Mucosa of rectum (tissue), 2 donors: Measurements from ENCODE around the gene CENPI.
A peak's percentile ranks its signal among the peaks of the same experiment; 100 is the strongest.

Experiments used
- H3K27ac ChIP-seq, 2 donors: one replicate each; pipeline ENCODE4 v1.7.0; 2013; ENCODE audit warnings: inconsistent platforms in 2 of 2, low read depth in 2 of 2, low read length in 2 of 2
- H3K27me3 ChIP-seq, 2 donors: one replicate each; pipeline ENCODE4 v1.7.0; 2013; ENCODE audit warnings: low read length in 2 of 2; ENCODE audit not compliant: control insufficient read depth in 2 of 2, insufficient read depth in 2 of 2
- H3K36me3 ChIP-seq, 2 donors: one replicate each; pipeline ENCODE4 v1.7.0; 2013; ENCODE audit warnings: low read length in 2 of 2; ENCODE audit not compliant: control insufficient read depth in 2 of 2, insufficient read depth in 2 of 2
- H3K4me1 ChIP-seq, 2 donors: one replicate each; pipeline ENCODE4 v1.7.0; 2013; ENCODE audit warnings: low read length in 2 of 2, mild to moderate bottlenecking in 1 of 2; ENCODE audit not compliant: control insufficient read depth in 2 of 2, insufficient read depth in 2 of 2
- H3K4me3 ChIP-seq, 2 donors: one replicate each; pipeline ENCODE4 v1.7.0; 2013; ENCODE audit warnings: low read length in 2 of 2
- H3K9ac ChIP-seq, 2 donors: one replicate each; pipeline ENCODE4 v1.7.0; 2013; ENCODE audit warnings: low read length in 2 of 2, low read depth in 1 of 2, mild to moderate bottlenecking in 1 of 2
- H3K9me3 ChIP-seq, 2 donors: one replicate each; pipeline ENCODE4 v1.7.0; 2013; ENCODE audit warnings: low read length in 2 of 2; ENCODE audit not compliant: control insufficient read depth in 2 of 2
- donor health status: healthy.
- donor health status: Normal muscosa, but diverticular disease.

The CENPI gene

DNA sequence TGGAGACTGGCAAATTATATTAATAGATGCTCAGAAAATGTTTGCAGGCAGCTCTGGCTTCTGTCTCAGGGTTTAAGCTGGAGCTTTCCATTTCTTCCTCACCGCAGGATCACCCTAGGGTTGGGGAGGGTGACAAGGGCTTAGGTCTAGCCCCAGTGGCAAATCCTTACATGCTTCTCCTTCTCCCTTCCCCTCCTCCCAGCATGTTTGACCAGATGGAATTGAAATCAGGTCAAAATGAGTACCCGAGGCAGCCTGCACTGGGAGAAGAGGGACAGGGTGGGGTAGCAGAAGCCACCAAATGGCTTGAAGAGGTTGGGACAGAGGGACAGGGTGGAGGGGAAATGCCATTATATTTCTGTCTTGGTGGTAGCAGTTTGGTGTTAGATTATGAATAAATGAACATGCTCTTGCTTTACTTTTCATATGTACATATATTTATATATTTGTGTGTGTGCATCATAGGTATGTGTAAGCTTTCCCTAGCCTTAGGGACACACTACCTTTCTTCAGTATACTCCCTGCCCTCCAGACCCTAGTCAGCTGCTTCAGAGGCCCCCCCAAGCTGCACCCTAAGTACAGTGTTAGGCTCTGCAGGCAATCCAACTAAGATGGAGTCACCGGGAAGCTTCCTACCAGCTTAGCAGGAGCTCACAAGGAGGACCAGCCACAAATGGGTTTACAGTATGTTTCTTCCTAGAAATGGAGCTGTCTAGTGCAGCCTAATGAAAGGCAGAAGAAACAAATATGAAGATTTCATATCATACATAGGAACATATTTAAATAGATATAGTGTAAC, 17.5 kb upstream of the CENPI start:
- H3K36me3 ChIP-seq: no peaks in the 10 kb centered on the region
- H3K4me1 ChIP-seq: no peaks in the 10 kb centered on the region
- no peak overlapping the region for H3K9ac ChIP-seq
- H3K4me3 ChIP-seq: peak overlapping the region in 1 of 2 donors; percentile 67
- no peaks in the 10 kb centered on the region for H3K9me3 ChIP-seq
- no peak overlapping the region for H3K27ac ChIP-seq
- H3K27me3 ChIP-seq: no peaks in the 10 kb centered on the region

GRCh38 chrX:101081231-101081630, 16.8 kb upstream of the CENPI start:
- no peak overlapping the region for H3K27ac ChIP-seq
- no peaks in the 10 kb centered on the region for H3K9me3 ChIP-seq
- H3K4me1 ChIP-seq: no peaks in the 10 kb centered on the region
- H3K4me3 ChIP-seq: no peak overlapping the region
- no peaks in the 10 kb centered on the region for H3K27me3 ChIP-seq
- no peak overlapping the region for H3K9ac ChIP-seq
- no peaks in the 10 kb centered on the region for H3K36me3 ChIP-seq

GRCh38 chrX:101091817-101092216, 6.2 kb upstream of the CENPI start:
- peaks cover 3% of the 10 kb centered on the region in 2 donors for H3K27me3 ChIP-seq
- H3K4me3 ChIP-seq: no peak overlapping the region
- no peaks in the 10 kb centered on the region for H3K4me1 ChIP-seq
- H3K9me3 ChIP-seq: no peaks in the 10 kb centered on the region
- H3K36me3 ChIP-seq: no peaks in the 10 kb centered on the region
- H3K9ac ChIP-seq: no peak overlapping the region
- H3K27ac ChIP-seq: no peak overlapping the region

- no peaks in the 10 kb centered on the region for H3K27me3 ChIP-seq
- no peak overlapping the region for H3K9ac ChIP-seq
- no peak overlapping the region for H3K4me3 ChIP-seq
- H3K4me1 ChIP-seq: no peaks in the 10 kb centered on the region
- peaks cover 0 to 2% of the 10 kb centered on the region in 2 donors for H3K36me3 ChIP-seq
- no peak overlapping the region for H3K27ac ChIP-seq
- no peaks in the 10 kb centered on the region for H3K9me3 ChIP-seq
Measured at GRCh38 chrX:101108284-101108683, 10.3 kb downstream of the CENPI start.

- H3K9ac ChIP-seq: no peak overlapping the region
- no peaks in the 10 kb centered on the region for H3K36me3 ChIP-seq
- no peaks in the 10 kb centered on the region for H3K4me1 ChIP-seq
- no peaks in the 10 kb centered on the region for H3K27me3 ChIP-seq
- H3K9me3 ChIP-seq: no peaks in the 10 kb centered on the region
- no peak overlapping the region for H3K4me3 ChIP-seq
- H3K27ac ChIP-seq: no peak overlapping the region
Measured at GRCh38 chrX:101117701-101118100, 19.7 kb downstream of the CENPI start.

- H3K27me3 ChIP-seq: no peaks in the 10 kb centered on the region
- H3K9ac ChIP-seq: no peak overlapping the region
- H3K36me3 ChIP-seq: no peaks in the 10 kb centered on the region
- no peak overlapping the region for H3K27ac ChIP-seq
- H3K9me3 ChIP-seq: no peaks in the 10 kb centered on the region
- H3K4me1 ChIP-seq: no peaks in the 10 kb centered on the region
- no peak overlapping the region for H3K4me3 ChIP-seq
Measured at GRCh38 chrX:101136235-101136634, 38.2 kb downstream of the CENPI start.
